Measurements from ENCODE around the gene TRAPPC3L. TPM values are rescaled to one million over a fixed set of nuclear protein-coding genes. Genes with fewer than 3 reads are reported as not detected.

Gene TRAPPC3L
- total and polyA plus RNA-seq, 9 of the 15 experiments (the other 6 are each of a cell fraction or from before 2014, with no cell fraction given): not detected

- no peak for TF ChIP-seq IRF1 (CRISPR knock-in tag; IDR thresholded peaks at IDR 0.05; ENCODE audit: borderline replicate concordance)
- no peak for TF ChIP-seq PKNOX1 (IDR thresholded peaks at IDR 0.05)
- no peak for TF ChIP-seq MECOM (CRISPR knock-in tag; IDR thresholded peaks at IDR 0.05)
- TF ChIP-seq MAFK (IDR thresholded peaks at IDR 0.05; ENCODE audit: low read length): no peak
- TF ChIP-seq MLLT1 (IDR thresholded peaks at IDR 0.05): no peak
- TF ChIP-seq PTTG1 (tag; IDR thresholded peaks at IDR 0.05; ENCODE audit: low read depth): no peak
- no peak for TF ChIP-seq TGIF2 (CRISPR knock-in tag; IDR thresholded peaks at IDR 0.05)
- TF ChIP-seq BMI1 (IDR thresholded peaks at IDR 0.05; ENCODE audit: low read length): no peak
- TF ChIP-seq ZBTB34 (CRISPR knock-in tag; IDR thresholded peaks at IDR 0.05): no peak
- TF ChIP-seq HDAC1 (IDR thresholded peaks at IDR 0.05): peak in 1 of 2 experiments; percentile 40; a peak in 1 of 4 replicates
- TF ChIP-seq BCL6 (CRISPR knock-in tag; IDR thresholded peaks at IDR 0.05): no peak
- TF ChIP-seq NFXL1 (CRISPR knock-in tag; IDR thresholded peaks at IDR 0.05): no peak
- TF ChIP-seq JUN (IDR thresholded peaks at IDR 0.05; ENCODE audit: borderline replicate concordance, low read depth, low read length): no peak
- no peak for TF ChIP-seq JUN (CRISPR knock-in tag; IDR thresholded peaks at IDR 0.05; ENCODE audit: borderline replicate concordance)
- no peak for TF ChIP-seq ZNF449 (CRISPR knock-in tag; IDR thresholded peaks at IDR 0.05)
- no peak for TF ChIP-seq HEY1 (CRISPR knock-in tag; IDR thresholded peaks at IDR 0.05; ENCODE audit: borderline replicate concordance)
- TF ChIP-seq NR4A1 (CRISPR knock-in tag; IDR thresholded peaks at IDR 0.05): no peak
- no peak for TF ChIP-seq NR4A1 (tag; IDR thresholded peaks at IDR 0.05)
- TF ChIP-seq SRSF1 (IDR thresholded peaks at IDR 0.05; ENCODE audit: low read depth, low read length): no peak
- TF ChIP-seq SETDB1 (IDR thresholded peaks at IDR 0.05; ENCODE audit: low read length): no peak
- TF ChIP-seq U2AF2 (optimal IDR thresholded peaks at IDR 0.05; ENCODE audit: low read depth, low read length): no peak
- 0 out of 2 replicates have a peak, but pooled peaks have one; percentile 29 for TF ChIP-seq NFRKB (IDR thresholded peaks at IDR 0.05; ENCODE audit: low read depth)
Measured at GRCh38 chr6:116562614-116563013, 17.1 kb upstream of the TRAPPC3L start (continued).
